Stimulated activated CD4-positive, alpha-beta T cell treated with anti-CD3 and anti-CD28 coated beads, Interleukin-12 subunit alpha, Interleukin-12 subunit beta, amount 100 ng/mL, for 24 hours (primary cell): ENCODE data around the gene NUTM1.
"Not testable (repeated sequence)": the region's sequence is repeated elsewhere in the genome, so short reads cannot be mapped to it uniquely, and the experiment has no call there.

Experiments used
- DNase-seq, 2 experiments: peaks; one replicate each; pipeline ENCODE4 v3.0.0-alpha.2; 2020; ENCODE audit warnings: low read depth in 2 of 2

Gene NUTM1

GRCh38 chr15:34336231-34336990, 6.7 kb upstream of the NUTM1 start:
- DNase-seq, result no peak

GRCh38 chr15:34336991-34337556, 6.0 kb upstream of the NUTM1 start:
- DNase-seq, result no peak

GRCh38 chr15:34337557-34338306, 5.4 kb upstream of the NUTM1 start, which contains the start of gene SLC12A6:
Gene SLC12A6 (minus strand): TSS chr15:34337781. CDS start chr15:34336680, 1,101 bp downstream.
- peak; percentile 77 to 82 for DNase-seq

DNA sequence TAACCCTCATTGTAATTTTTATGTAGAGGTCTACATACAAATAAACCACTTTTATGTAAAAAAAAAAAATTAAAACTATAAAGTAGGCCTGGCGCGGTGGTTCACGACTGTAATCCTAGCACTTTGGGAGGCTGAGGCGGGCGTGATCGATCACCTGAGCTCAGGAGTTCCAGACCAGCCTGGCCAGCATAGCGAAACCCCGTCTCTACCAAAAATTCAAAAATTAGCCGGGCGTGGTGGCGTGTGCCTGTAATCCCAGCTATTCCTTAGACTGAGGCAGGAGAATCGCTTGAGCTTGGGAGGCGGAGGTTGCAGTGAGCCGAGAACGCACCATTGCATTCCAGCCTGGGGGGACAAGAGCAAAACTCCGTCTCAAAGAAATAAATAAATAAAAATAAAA, 4.8 kb upstream of the NUTM1 start:
- DNase-seq, result no peak

DNA sequence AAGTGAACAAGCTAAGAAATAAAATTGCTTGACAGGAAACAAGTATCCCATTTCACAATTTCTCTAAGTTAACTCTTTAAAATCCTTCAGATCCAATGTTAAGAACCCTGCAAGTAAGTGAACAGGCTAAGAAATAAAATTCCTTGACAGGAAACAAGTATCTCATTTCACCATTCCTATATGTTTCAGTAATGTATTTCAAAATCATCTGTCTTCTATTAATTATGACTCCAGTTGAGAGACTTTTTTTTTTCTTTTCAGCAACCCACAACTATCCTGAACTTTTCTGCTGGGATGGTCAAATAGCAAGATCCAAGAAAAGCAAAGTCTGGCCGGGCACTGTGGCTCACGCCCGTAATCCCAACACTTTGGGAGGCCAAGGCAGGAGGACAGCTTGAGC, 3.2 kb upstream of the NUTM1 start:
- DNase-seq, result no peak

GRCh38 chr15:34341381-34342212, 1.5 kb upstream of the NUTM1 start:
- no peak for DNase-seq

GRCh38 chr15:34342213-34342736, 840 bp upstream of the NUTM1 start:
- DNase-seq, result not testable (repeated sequence)

- DNase-seq, result no peak
Measured at GRCh38 chr15:34347951-34348638, 5.0 kb downstream of the NUTM1 start.

DNA sequence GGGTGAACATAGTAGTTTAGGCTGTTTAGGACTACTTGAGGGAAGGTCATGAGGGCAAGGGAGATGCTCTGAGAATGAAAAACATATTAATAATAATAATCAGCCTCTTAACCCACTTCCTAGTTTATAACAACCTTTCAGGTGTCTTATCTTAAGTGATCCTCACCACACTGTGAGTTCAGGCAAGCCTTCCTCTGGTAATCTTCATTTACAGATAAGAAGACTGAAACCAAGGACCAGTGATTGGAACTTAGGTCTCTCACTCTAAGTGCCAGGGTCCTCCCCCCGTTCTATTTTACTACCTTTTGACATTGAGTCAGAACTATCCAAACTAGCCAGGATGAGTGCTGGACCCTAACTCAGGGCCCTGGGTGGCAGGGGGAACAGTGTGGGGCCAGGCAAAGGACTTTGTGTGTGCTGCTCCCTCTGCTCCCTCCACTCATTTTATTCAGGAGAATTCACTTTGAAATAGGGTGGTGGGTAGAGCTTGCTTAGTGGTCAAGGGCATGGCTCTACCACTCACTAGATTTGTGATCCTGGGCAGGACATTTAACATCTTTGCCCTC, 5.7 kb downstream of the NUTM1 start:
- DNase-seq, result no peak

DNA sequence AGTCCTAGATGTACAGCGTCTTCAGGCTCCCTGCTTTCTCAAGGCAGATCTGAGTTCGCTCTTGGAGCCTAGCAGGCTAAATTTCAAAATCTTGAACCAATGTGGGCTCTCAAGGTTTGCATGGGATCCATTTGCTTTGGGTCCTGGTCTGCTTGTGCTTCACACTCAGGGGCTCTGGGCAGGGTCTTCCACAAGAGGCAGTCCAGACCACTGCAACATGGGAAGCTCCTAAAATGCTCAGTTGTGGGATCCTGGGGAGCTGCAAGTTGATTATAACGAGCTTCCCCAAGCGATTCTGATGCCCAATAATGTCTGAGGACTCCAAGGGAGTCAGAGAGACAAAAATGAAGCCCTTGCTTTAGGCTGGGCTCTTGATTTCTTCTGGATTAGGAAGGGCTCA, 6.7 kb downstream of the NUTM1 start:
- no peak for DNase-seq

DNA sequence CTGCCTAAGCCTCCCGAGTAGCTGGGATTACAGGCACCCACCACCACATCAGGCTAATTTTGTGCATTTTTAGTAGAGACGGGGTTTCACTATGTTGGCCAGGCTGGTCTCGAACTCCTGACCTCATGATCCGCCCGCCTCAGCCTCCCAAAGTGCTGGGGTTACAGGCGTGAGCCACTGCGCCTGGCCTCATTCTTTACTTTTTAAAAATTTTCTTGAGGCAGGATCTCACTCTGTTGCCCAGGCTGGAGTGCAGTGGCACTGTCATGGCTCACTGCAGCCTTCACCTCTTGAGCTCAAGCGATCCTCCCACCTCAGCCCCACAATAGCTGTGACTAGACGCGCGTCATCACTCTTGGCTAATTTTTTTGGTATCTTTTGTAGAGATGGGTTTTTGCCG, 9.9 kb downstream of the NUTM1 start:
- DNase-seq, result not testable (repeated sequence)

DNA sequence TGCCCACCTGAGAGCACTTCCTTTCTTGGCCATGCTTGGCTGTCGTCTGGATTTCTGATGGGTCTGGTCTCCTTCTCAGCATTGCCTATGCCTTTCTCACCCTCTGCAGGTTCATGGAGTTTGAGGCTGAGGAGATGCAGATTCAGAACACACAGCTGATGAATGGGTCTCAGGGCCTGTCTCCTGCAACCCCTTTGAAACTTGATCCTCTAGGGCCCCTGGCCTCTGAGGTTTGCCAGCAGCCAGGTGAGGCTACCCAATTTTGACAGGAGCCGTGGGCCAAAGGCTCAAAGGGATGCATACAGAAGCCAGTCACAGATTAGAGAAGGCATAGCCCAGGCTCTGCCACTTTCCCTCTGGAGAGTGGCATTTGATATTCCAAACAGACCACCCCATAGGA, 10.5 kb downstream of the NUTM1 start:
- DNase-seq, result no peak

DNA sequence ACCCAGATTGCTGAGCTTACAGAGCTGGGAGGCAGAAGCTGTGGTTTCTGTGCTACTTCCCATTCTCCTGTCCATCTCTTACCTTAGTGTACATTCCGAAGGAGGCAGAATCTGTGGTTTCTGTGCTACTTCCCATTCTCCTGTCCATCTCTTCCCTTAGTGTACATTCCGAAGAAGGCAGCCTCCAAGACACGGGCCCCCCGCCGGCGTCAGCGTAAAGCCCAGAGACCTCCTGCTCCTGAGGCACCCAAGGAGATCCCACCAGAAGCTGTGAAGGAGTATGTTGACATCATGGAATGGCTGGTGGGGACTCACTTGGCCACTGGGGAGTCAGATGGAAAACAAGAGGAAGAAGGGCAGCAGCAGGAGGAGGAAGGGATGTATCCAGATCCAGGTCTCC, 11.2 kb downstream of the NUTM1 start:
- no peak for DNase-seq

GRCh38 chr15:34355241-34355640, 12.1 kb downstream of the NUTM1 start:
- DNase-seq, result no peak

DNA sequence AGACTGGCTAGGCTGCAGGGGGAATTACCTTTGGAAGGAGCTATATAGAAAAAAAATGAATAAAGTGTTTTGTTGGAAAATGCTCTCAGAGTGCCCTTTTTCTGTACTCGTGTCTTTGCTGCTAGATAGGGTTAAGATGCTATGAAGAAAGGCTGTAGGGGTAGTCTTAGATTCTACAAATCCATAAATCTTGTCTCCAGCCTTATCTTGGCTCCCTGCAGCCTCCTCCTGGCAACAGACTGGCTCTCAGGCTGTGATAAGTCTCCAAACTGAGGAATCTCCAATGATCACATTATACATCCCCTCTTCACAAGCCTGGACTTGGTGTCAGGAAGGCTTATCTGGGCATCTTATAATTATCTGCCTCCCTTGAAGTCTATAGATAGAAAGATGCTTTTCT, 14.5 kb downstream of the NUTM1 start:
- no peak for DNase-seq

DNA sequence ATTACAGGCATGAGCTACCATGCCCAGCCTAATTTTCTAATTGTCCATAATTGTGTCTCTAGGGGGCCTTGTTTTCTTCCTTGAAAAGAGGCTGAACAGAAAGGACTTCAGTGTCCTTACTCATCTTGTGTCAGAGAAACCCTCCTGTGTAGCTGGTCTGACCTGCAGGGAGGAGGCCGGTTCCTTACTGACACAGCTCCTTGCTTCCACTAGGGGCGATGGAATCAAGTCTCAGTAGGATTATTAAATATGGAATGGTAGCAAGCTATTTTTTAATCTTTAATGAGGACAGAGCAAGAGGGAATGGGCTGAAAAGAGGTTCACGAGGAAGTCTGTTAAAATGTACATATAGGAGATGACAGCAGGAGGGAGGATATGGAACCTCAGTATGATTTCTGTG, 15.3 kb downstream of the NUTM1 start:
- DNase-seq, result no peak

- no peak for DNase-seq
Measured at GRCh38 chr15:34358948-34359347, 15.8 kb downstream of the NUTM1 start.

GRCh38 chr15:34359416-34359815, 16.3 kb downstream of the NUTM1 start:
- DNase-seq, result no peak

DNA sequence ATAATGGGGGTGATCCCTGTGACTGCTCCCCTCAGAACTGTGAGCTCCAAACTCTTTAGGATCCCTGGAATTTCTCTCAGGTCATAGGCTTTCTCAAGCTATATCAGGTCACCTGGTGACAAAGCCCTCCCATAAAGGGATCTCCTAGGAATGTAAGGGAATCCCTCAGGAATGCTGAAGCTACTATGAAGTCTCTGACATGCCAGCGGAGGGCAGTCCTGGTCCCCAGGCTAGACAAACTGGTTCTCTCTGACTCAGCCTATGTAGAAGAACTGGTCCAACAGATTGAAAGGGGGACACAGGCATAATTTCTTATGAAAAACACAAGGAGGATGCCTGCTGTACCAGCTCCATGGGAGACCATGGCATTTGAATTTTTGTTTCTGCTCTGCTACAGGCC, 17.2 kb downstream of the NUTM1 start:
- DNase-seq, result no peak

DNA sequence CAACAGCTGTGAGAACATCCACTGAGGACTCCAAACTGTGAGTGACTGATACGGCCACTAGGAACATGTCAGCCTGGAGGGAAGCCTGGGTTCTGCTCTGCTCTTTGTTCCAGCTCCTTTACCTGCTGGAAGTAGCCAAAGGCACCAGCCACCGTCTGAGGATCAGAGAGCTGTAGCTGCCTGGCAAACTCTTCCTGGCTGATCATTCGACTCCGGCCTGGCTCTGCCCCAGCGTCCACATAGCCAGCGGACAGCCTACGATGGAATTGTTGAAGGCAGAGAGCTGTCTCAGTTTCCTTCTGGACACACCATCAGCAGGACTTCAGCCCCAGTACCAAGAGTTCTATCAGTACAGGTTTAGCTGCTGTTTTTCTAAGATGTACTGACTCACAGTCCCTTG, 18.2 kb downstream of the NUTM1 start:
- DNase-seq, result no peak
